Gastroesophageal sphincter (tissue), 4 donors: ENCODE data around the gene FAXC. TPM values are rescaled to one million over a fixed set of nuclear protein-coding genes. Genes with fewer than 3 reads are reported as not detected.

Source experiments
- ATAC-seq: fragments of 150-250 bp; one replicate; pipeline ENCODE4 v1.9.1; 2016; ENCODE audit warnings: mild to moderate bottlenecking, moderate library complexity
- H3K27ac ChIP-seq, 4 donors: fragments of 200-600 bp; sonication (generic) in 3 of 4; 1 replicate in 3 of 4; 2 replicates in 1 of 4; pipeline ENCODE4 v1.5.1; 2016 to 2019
- H3K27me3 ChIP-seq: fragments of 200-600 bp; sonication (generic); one replicate; pipeline ENCODE4 v1.5.1; 2019
- H3K36me3 ChIP-seq, 2 donors: fragments of 200-600 bp; sonication (generic); one replicate each; pipeline ENCODE4 v1.5.1; 2019; ENCODE audit warnings: control low read depth in 1 of 2
- H3K4me1 ChIP-seq, 3 donors: fragments of 200-600 bp; sonication (generic); 1 replicate in 2 of 3; 2 replicates in 1 of 3; pipeline ENCODE4 v1.5.1; 2016 to 2019; ENCODE audit warnings: control low read depth in 2 of 3
- H3K4me3 ChIP-seq, 2 donors: fragments of 200-600 bp; sonication (generic); one replicate each; pipeline ENCODE4 v1.5.1; 2019; ENCODE audit warnings: mild to moderate bottlenecking in 1 of 2, moderate library complexity in 1 of 2
- H3K9me3 ChIP-seq, 3 donors: fragments of 200-600 bp; sonication (generic); one replicate each; pipeline ENCODE4 v1.5.1; 2017 to 2019; ENCODE audit warnings: control low read depth in 2 of 3
- EP300 ChIP-seq: sonication (generic); formaldehyde crosslinking; IDR thresholded peaks from one replicate; pipeline ENCODE4 v1.6.1; 2017; ENCODE audit warnings: antibody characterized with exemption, mild to moderate bottlenecking
- POLR2A ChIP-seq, 2 donors: fragments of 450-650 bp; IDR thresholded peaks; one replicate each; pipeline ENCODE4 v1.6.1; 2017; ENCODE audit warnings: antibody characterized with exemption in 2 of 2, mild to moderate bottlenecking in 2 of 2, moderate library complexity in 1 of 2
- POLR2AphosphoS5 ChIP-seq: sonication (generic); formaldehyde crosslinking; IDR thresholded peaks from one replicate; pipeline ENCODE4 v1.6.1; 2017; ENCODE audit warnings: antibody characterized with exemption
- WGBS, 2 donors: methylation state at CpG; one replicate each; pipeline ENCODE4 v1.1.5; 2018; ENCODE audit warnings: low coverage in 1 of 2; 5-methylcytosine and 5-hydroxymethylcytosine counted together
- total RNA-seq, 4 donors: library from RNA; depleted of rRNA; stranded (reverse); fragments of >200 nt; gene quantifications; one replicate each; pipeline ENCODE4 v1.1.0, GENCODE V29; 2016
- TF ChIP-seq, protein P1 (sequence below), 4 experiments: fragments of 200-600 bp in 2 of 4; fragments of 450-650 bp in 2 of 4; sonication (generic) in 1 of 4; IDR thresholded peaks; one replicate each; pipeline ENCODE4 v1.5.1; 2017 to 2019; ENCODE audit warnings: antibody characterized with exemption in 4 of 4, mild to moderate bottlenecking in 2 of 4, moderate library complexity in 2 of 4

Gene FAXC
- total RNA-seq, 4 donors from 2014 or later = 18.4 to 48.4 (median 22.6) TPM

DNA sequence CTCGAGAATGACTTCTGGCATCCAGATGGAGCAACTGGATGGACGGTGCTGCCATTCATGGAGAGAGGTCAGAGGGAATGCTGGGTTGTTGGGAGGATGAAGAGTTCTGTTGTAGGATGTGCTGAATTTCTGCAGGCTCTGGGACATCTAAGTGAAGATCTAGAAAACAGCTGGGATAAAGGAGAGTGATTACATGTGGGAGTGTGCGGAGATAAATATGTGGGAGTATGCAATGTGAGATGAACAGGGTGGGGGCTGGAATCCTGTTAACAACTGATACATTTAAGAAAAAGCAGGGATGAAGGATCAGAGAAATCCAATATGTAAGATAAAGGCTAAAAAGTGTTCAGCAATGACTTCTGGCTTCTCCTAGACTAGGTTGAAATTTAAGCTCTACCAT is 43.1 kb downstream of the FAXC start:
- H3K4me3 ChIP-seq = no peak overlapping the region
- no peak for TF ChIP-seq POLR2AphosphoS5
- no peak for TF ChIP-seq EP300
- TF ChIP-seq, protein P1, sequence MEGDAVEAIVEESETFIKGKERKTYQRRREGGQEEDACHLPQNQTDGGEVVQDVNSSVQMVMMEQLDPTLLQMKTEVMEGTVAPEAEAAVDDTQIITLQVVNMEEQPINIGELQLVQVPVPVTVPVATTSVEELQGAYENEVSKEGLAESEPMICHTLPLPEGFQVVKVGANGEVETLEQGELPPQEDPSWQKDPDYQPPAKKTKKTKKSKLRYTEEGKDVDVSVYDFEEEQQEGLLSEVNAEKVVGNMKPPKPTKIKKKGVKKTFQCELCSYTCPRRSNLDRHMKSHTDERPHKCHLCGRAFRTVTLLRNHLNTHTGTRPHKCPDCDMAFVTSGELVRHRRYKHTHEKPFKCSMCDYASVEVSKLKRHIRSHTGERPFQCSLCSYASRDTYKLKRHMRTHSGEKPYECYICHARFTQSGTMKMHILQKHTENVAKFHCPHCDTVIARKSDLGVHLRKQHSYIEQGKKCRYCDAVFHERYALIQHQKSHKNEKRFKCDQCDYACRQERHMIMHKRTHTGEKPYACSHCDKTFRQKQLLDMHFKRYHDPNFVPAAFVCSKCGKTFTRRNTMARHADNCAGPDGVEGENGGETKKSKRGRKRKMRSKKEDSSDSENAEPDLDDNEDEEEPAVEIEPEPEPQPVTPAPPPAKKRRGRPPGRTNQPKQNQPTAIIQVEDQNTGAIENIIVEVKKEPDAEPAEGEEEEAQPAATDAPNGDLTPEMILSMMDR (IDR thresholded peaks at IDR 0.05) = no peak
- no peak for TF ChIP-seq POLR2A (IDR thresholded peaks at IDR 0.05)

DNA sequence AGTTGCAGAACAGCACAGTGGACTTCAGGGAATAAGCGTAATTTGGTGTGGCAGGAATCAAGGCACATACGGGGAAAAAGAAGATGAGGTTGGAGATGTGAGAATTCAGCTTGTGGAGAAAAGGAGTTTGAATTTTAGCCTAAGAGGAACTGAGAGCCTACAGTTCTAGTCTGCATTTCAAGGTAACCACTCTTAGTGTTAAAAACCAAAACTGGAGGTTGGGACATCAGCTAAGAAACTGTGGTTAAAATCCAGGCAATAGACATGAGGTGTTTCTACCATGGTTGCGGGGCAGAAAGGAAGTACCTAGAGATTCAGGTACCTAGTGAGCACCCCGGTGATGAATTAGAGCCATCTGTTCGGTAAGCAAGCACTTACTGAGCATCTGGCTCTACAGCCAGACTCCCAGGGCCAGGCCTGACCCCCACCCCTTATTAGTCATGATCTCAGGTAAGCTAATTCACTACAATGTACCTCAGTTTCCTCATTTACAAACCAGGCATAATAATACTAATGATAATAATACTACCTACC is 44.4 kb downstream of the FAXC start:
- no peak overlapping the region for H3K27ac ChIP-seq
- H3K9me3 ChIP-seq = no peaks in the 10 kb centered on the region
- no peak for ATAC-seq
- no peak overlapping the region for H3K4me3 ChIP-seq
- 87% methylated on average over 3 to 5 of the region's 5 CpGs for WGBS, 2 donors
- no peak for TF ChIP-seq POLR2A (IDR thresholded peaks at IDR 0.05)
- TF ChIP-seq, protein P1 (IDR thresholded peaks at IDR 0.05) = no peak
- no peak for TF ChIP-seq EP300
- TF ChIP-seq POLR2AphosphoS5 = no peak
- peaks cover 0 to 38% of the 10 kb centered on the region in 2 donors for H3K36me3 ChIP-seq
- H3K4me1 ChIP-seq = peaks cover 0 to 14% (median 0%) of the 10 kb centered on the region in 3 donors
- no peaks in the 10 kb centered on the region for H3K27me3 ChIP-seq

More for the DNA sequence above, 43.1 kb downstream of the FAXC start:
- WGBS, 2 donors = 61% methylated on average over 3 of the region's 3 CpGs
- Histone ChIP-seq H3K36me3 (peaks cover 0 to 35% of the 10 kb centered on the region in 2 donors), H3K4me1 (peaks cover 0 to 8% (median 0%) of the 10 kb centered on the region in 3 donors), H3K27me3 (no peaks in the 10 kb centered on the region), H3K27ac (no peak overlapping the region), H3K9me3 (no peaks in the 10 kb centered on the region)
- no peak for ATAC-seq

DNA sequence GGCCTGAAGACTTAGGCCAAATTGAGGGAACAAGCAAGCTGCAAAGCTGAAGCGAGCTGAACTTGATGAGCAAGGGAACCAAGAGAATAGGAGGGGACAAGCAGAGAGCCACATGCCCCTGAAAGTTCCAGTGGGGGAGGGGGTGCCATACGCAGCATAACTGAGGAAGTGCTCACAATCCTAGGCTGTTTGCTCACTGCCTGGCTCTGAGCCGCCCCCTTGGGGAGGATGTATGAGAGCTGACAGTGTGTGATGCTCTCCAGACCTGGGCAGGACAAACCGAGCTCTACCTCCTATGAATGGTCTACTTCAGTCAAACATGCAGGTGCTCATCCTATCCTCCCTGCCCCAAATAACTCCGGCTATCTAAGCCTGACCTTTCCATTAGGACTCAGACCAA is 52.1 kb downstream of the FAXC start:
- no peak for ATAC-seq
- no peaks in the 10 kb centered on the region for H3K27me3 ChIP-seq
- TF ChIP-seq POLR2A (IDR thresholded peaks at IDR 0.05) (no peak), POLR2AphosphoS5 (no peak), EP300 (no peak)
- TF ChIP-seq, protein P1 (IDR thresholded peaks at IDR 0.05) = no peak
- 98 to 100% methylated on average over 2 to 5 of the region's 5 CpGs for WGBS, 2 donors
- H3K27ac ChIP-seq = no peak overlapping the region
- H3K9me3 ChIP-seq = no peaks in the 10 kb centered on the region
- peaks cover 0 to 14% (median 0%) of the 10 kb centered on the region in 3 donors for H3K4me1 ChIP-seq
- no peak overlapping the region for H3K4me3 ChIP-seq
- peaks cover 0 to 20% of the 10 kb centered on the region in 2 donors for H3K36me3 ChIP-seq

DNA sequence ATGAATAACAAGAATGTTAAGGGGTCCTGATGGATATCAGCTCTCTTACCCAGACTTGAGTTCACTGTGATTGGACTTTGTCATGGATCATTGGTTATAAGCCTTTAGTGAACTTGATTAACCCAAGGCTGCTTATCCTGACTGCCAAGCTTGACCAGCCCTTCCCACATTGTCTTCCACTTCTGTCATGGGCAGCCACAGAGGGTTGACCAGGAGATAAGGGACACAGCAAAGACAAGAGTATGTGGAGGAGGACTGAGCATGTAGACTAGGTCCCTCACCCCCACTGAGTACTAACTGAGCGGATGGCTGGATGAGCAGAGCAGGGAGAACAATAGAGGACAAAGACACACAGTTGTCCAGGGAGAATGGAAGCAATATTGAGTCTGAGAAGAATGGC is 52.5 kb downstream of the FAXC start:
- Histone ChIP-seq H3K27ac (no peak overlapping the region), H3K9me3 (no peaks in the 10 kb centered on the region), H3K36me3 (peaks cover 0 to 20% of the 10 kb centered on the region in 2 donors), H3K4me1 (peaks cover 0 to 13% (median 0%) of the 10 kb centered on the region in 3 donors), H3K4me3 (no peak overlapping the region), H3K27me3 (no peaks in the 10 kb centered on the region)
- ATAC-seq = no peak
- TF ChIP-seq, protein P1 (IDR thresholded peaks at IDR 0.05) = no peak
- no peak for TF ChIP-seq EP300
- TF ChIP-seq POLR2A (IDR thresholded peaks at IDR 0.05) = no peak
- no peak for TF ChIP-seq POLR2AphosphoS5
- WGBS, 2 donors = 90 to 100% methylated on average over 1 of the region's 1 CpG

DNA sequence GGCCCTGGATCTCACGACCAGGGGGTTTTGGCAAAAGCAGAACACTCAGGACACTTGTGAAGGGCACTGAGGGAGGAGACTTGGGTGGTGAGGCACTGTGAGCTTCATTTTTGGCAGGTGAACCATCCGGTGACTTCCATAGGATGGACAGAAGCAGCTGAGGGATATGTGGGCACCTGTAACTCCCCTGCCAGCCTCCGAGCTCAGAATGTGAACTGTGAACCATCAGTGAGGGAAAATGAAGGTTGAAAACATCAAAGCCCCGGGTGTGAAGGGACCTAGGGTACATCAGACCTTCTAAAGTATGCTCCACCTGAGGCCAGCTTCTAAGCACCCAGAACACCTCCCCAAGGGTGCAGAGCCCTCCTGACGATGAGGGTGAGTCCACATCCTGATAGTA is 53.2 kb downstream of the FAXC start:
- Histone ChIP-seq H3K9me3 (no peaks in the 10 kb centered on the region), H3K4me3 (no peak overlapping the region), H3K27me3 (no peaks in the 10 kb centered on the region), H3K27ac (no peak overlapping the region), H3K36me3 (peaks cover 0 to 25% of the 10 kb centered on the region in 2 donors), H3K4me1 (peaks cover 0 to 5% (median 0%) of the 10 kb centered on the region in 3 donors)
- WGBS, 2 donors = 58 to 67% methylated on average over 2 to 3 of the region's 5 CpGs
- TF ChIP-seq, protein P1 (IDR thresholded peaks at IDR 0.05) = no peak
- no peak for TF ChIP-seq POLR2AphosphoS5
- no peak for ATAC-seq
